ENCODE data around the gene FILIP1.

FILIP1 gene

DNA sequence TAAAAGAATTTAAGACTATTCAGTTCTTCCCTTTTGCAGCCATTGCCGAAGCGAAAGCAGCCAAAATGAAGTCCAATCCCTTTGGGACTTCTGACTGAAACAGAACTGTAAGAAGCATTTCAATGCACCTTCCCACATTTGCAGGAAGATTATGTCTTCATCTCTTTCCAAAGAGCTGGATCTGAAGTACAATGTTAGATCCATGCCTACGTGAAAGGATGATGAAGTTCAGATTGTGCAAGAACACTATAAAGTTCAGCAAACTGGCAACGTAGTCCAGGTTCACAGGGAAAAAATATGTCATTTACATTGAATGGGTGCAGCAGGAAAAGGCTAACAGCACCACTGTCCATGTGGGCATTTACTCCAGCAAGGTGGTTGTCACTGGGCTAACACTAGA is 6.0 kb upstream of the FILIP1 start:
- no peak for DNase-seq (ENCODE audit: low read depth)
- in situ Hi-C loops (cut with HindIII; ENCODE audit: low sequenced_read_pairs): no loop called here
- TF ChIP-seq, protein P1, sequence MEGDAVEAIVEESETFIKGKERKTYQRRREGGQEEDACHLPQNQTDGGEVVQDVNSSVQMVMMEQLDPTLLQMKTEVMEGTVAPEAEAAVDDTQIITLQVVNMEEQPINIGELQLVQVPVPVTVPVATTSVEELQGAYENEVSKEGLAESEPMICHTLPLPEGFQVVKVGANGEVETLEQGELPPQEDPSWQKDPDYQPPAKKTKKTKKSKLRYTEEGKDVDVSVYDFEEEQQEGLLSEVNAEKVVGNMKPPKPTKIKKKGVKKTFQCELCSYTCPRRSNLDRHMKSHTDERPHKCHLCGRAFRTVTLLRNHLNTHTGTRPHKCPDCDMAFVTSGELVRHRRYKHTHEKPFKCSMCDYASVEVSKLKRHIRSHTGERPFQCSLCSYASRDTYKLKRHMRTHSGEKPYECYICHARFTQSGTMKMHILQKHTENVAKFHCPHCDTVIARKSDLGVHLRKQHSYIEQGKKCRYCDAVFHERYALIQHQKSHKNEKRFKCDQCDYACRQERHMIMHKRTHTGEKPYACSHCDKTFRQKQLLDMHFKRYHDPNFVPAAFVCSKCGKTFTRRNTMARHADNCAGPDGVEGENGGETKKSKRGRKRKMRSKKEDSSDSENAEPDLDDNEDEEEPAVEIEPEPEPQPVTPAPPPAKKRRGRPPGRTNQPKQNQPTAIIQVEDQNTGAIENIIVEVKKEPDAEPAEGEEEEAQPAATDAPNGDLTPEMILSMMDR (IDR thresholded peaks at IDR 0.05; ENCODE audit: low read depth, low read length, missing control alignments): no peak
- no peak overlapping the region for H3K4me3 ChIP-seq (ENCODE audit: low read depth, low read length)

- in situ Hi-C loops (cut with HindIII; ENCODE audit: low sequenced_read_pairs): no loop called here
- DNase-seq (ENCODE audit: low read depth): no peak
- TF ChIP-seq, protein P1 (IDR thresholded peaks at IDR 0.05; ENCODE audit: low read depth, low read length, missing control alignments): no peak
- no peak overlapping the region for H3K4me3 ChIP-seq (ENCODE audit: low read depth, low read length)
Observed at GRCh38 chr6:75498862-75499261, 5.3 kb upstream of the FILIP1 start.

DNA sequence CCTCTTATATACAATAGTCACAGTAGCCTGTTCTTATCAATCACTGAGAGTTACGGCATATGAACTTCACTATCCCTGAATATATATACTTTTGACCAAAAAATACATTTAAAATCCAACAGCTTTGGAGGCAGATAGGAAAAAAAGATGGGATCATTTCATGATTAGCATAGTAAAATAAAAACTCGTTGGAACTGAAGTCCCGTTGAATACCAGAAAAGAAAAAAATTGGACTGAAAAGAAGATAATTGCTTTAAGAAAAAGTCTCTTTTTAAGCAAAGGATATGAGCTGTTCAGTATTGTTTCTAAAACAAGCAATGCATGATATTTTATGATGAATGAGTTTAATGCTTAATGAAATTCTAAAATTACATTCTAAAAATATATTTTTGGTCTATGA is 4.4 kb upstream of the FILIP1 start:
- no peak for DNase-seq (ENCODE audit: low read depth)
- in situ Hi-C loops (cut with HindIII; ENCODE audit: low sequenced_read_pairs): no loop called here
- H3K4me3 ChIP-seq (ENCODE audit: low read depth, low read length): no peak overlapping the region
- TF ChIP-seq, protein P1 (IDR thresholded peaks at IDR 0.05; ENCODE audit: low read depth, low read length, missing control alignments): no peak

DNA sequence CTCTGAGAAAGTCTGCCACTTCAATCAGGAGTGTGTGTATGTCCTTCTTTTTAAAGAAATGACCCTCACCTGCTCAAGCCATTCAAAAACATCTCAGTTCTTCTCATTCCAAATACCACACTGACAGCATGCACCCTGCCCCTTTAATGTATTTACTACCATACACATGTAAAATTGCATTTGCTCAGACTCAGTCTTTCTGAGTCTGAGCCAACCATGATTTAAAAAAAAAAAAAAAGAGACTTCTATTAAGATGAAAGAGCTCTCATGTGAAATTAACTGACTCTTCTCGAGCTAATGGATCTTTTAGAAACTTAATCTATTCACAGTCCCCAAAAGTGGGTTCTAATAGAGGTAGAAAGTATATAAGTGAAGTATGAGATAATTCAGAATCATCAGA is 1.4 kb upstream of the FILIP1 start:
- no peak overlapping the region for H3K4me3 ChIP-seq (ENCODE audit: low read depth, low read length)
- no peak for DNase-seq (ENCODE audit: low read depth)
- in situ Hi-C loops (cut with HindIII; ENCODE audit: low sequenced_read_pairs): no loop called here
- TF ChIP-seq, protein P1 (IDR thresholded peaks at IDR 0.05; ENCODE audit: low read depth, low read length, missing control alignments): no peak

GRCh38 chr6:75494290-75494689 is 690 bp upstream of the FILIP1 start:
- no peak for DNase-seq (ENCODE audit: low read depth)
- H3K4me3 ChIP-seq (ENCODE audit: low read depth, low read length): no peak overlapping the region
- in situ Hi-C loops (cut with HindIII; ENCODE audit: low sequenced_read_pairs): no loop called here
- TF ChIP-seq, protein P1 (IDR thresholded peaks at IDR 0.05; ENCODE audit: low read depth, low read length, missing control alignments): no peak

GRCh38 chr6:75492386-75493153 is 1.0 kb downstream of the FILIP1 start:
- in situ Hi-C loops (cut with HindIII; ENCODE audit: low sequenced_read_pairs): no loop called here
- DNase-seq (ENCODE audit: low read depth): no peak
- TF ChIP-seq, protein P1 (IDR thresholded peaks at IDR 0.05; ENCODE audit: low read depth, low read length, missing control alignments): no peak
- H3K4me3 ChIP-seq (ENCODE audit: low read depth, low read length): no peak overlapping the region
